K562 (cell line): ENCODE measurements around the gene MAPK4.
"Not testable (repeated sequence)": the region's sequence is repeated elsewhere in the genome, so short reads cannot be mapped to it uniquely, and the experiment has no call there.

Experiments used
- BHLHE40 ChIP-seq: IDR thresholded peaks from 2 replicates; pipeline ENCODE4 v1.6.1; 2011; ENCODE audit warnings: low read length, improper control_type of control experiment
- EP300 ChIP-seq: IDR thresholded peaks from 2 replicates; pipeline ENCODE4 v1.6.1; 2012; ENCODE audit warnings: low read length, improper control_type of control experiment
- KDM5B ChIP-seq: fragments of 200-600 bp; sonication (generic); IDR thresholded peaks from 2 replicates; pipeline ENCODE4 v1.6.1; 2012; ENCODE audit warnings: low read depth, mild to moderate bottlenecking, moderate library complexity, low read length, control low read depth, inconsistent platforms; ENCODE audit not compliant: insufficient replicate concordance
- MAFF ChIP-seq: IDR thresholded peaks from 2 replicates; pipeline ENCODE4 v1.6.1; 2012; ENCODE audit warnings: low read length, improper control_type of control experiment
- MAFK ChIP-seq: IDR thresholded peaks from 2 replicates; pipeline ENCODE4 v1.6.1; 2011; ENCODE audit warnings: low read length, improper control_type of control experiment
- SMARCC2 ChIP-seq: fragments of 450-650 bp; IDR thresholded peaks from 2 replicates; pipeline ENCODE4 v1.6.1; 2017; ENCODE audit warnings: antibody characterized with exemption, moderate library complexity, mild to moderate bottlenecking, low read depth
- ZBTB7A ChIP-seq: IDR thresholded peaks from 2 replicates; pipeline ENCODE4 v1.6.1; 2011; ENCODE audit warnings: low read depth, mild to moderate bottlenecking, low read length, moderate library complexity, borderline replicate concordance; ENCODE audit not compliant: control insufficient read depth
- ZNF3 ChIP-seq: fragments of 250-450 bp; sonication (Bioruptor Pico); IDR thresholded peaks from 2 replicates; pipeline ENCODE4 v1.5.0; 2021; ENCODE audit warnings: mild to moderate bottlenecking, moderate library complexity
- TF ChIP-seq, protein P1 (sequence below): sonication (generic); formaldehyde crosslinking; IDR thresholded peaks from 2 replicates; pipeline ENCODE4 v1.8.1; 2022; ENCODE audit warnings: missing genetic modification reagents

DNA sequence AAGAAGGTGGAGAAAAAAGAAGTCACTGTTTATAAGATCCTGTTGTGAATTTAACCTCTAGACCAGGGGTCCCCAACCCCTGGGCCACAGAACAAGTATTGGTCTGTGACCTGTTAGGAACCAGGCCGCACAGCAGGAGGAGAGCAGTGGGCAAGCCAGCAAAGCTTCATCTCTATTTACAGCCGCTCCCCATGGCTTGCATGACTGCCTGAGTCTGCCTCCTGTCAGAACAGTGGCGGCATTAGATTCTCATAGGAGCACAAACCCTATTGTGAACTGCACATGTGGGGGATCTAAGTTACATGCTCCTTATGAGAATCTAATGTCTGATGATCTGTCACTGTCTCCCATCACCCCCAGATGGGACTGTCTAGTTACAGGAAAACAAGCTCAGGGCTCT lies 13.3 kb downstream of the MAPK4 start:
- not testable (repeated sequence) for TF ChIP-seq SMARCC2; EP300; MAFK; KDM5B; BHLHE40; ZNF3 (CRISPR knock-in tag); MAFF; ZBTB7A
- TF ChIP-seq, protein P1, sequence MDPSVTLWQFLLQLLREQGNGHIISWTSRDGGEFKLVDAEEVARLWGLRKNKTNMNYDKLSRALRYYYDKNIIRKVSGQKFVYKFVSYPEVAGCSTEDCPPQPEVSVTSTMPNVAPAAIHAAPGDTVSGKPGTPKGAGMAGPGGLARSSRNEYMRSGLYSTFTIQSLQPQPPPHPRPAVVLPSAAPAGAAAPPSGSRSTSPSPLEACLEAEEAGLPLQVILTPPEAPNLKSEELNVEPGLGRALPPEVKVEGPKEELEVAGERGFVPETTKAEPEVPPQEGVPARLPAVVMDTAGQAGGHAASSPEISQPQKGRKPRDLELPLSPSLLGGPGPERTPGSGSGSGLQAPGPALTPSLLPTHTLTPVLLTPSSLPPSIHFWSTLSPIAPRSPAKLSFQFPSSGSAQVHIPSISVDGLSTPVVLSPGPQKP = not testable (repeated sequence)
